ENCODE results near the gene RET. TPM values are rescaled to one million over a fixed set of nuclear protein-coding genes. Genes with fewer than 3 reads are reported as not detected.
A peak's percentile ranks its signal among the peaks of the same experiment; 100 is the strongest.

The RET gene
- total RNA-seq, 1 experiment from 2014 or later: not detected

DNA sequence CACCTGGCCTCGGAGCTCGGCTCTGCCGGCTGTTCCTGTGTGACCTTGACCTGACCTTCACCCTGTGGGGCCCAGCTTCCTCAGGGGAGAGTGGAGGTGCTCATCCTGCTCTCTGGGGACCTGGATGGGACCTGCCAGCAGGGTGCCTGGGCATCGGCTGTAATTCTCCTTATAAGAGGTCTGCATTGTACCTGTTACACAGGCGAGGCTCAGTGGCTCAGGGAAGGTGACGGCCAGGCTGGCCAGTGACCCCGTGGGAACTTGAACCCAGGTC, 29.0 kb downstream of the RET start:
- Histone ChIP-seq H3K4me3 (no peak overlapping the region), H3K36me3 (no peaks in the 10 kb centered on the region), H3K9me3 (no peaks in the 10 kb centered on the region), H3K27me3 (no peaks in the 10 kb centered on the region)
- DNase-seq: no peak

DNA sequence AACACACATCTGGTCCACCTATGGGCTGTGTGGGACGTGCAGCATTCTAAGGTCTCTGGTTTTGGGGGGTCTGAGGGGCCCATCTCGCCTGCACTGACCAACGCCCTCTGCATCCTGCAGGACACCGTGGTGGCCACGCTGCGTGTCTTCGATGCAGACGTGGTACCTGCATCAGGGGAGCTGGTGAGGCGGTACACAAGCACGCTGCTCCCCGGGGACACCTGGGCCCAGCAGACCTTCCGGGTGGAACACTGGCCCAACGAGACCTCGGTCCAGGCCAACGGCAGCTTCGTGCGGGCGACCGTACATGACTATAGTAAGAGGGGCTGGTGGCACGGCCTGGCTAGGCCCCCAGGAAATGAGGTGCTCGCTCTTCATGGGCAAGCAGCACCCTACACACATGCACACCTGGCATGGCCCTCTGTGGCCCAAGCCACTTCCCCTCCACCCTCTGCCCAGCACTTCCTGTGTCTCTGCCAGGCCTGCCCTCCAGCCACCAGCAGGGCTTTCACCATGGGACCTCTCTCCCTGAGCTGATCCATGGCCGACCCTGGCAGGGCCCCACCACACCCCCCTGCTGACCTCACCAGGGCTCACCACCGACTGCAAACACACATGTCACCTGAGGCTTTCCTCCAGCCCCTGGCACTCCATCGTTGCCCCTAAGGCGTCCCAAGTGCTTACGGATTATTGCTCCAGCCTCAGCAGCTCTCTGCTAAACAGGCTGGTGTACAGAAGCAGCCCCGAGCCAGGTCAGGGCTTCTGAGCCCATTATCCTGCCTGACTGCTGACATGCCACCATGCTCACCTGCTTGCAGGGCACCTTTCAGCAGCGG, 29.6 kb downstream of the RET start:
- Histone ChIP-seq H3K9me3 (no peaks in the 10 kb centered on the region), H3K4me3 (no peak overlapping the region)
- no peak for DNase-seq

DNA sequence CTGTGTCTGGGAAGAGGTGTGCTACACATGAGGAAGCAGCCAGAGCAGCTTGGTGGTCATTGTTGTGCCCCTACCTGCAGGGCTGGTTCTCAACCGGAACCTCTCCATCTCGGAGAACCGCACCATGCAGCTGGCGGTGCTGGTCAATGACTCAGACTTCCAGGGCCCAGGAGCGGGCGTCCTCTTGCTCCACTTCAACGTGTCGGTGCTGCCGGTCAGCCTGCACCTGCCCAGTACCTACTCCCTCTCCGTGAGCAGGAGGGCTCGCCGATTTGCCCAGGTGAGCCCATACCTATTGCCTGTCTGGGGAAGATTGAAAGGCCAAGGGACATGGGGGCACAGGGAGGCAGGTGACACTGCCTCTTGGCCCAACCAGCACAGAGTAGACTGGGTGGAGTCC, 32.1 kb downstream of the RET start:
- no peaks in the 10 kb centered on the region for H3K9me3 ChIP-seq
- H3K4me3 ChIP-seq: no peak overlapping the region
- H3K36me3 ChIP-seq: no peaks in the 10 kb centered on the region
- H3K27me3 ChIP-seq: no peaks in the 10 kb centered on the region
- no peak for DNase-seq

More for the DNA sequence above, 29.6 kb downstream of the RET start:
- Histone ChIP-seq H3K36me3 (no peaks in the 10 kb centered on the region), H3K27me3 (no peaks in the 10 kb centered on the region)

DNA sequence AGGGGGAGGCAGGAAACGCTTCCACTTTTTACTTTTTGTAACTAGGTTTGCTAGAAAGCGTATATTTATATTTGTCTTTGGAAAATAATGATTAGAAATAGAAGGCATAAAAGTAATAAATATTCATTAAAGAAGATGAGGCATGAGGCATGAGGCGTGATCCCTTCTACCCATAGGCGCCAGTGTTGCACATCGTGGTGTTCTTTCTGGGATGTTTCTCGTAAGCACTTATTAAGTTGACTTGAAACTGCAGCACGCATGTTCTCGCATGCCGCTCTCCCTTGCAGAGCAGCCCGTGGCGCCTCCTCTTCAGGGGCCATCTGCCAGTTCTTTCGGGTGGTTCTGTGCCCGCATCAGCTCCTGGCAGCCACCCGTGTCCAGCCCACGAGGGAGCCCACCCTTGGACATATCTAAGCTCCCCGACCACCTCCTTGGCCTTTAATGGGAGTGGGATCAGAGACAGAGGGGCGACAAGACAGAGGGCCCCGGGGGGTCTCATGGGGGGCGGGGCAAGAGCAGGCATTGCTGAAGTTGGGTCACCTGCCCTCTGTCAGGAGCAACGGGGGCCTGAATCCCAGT, 32.9 kb downstream of the RET start:
- Histone ChIP-seq H3K4me3 (no peak overlapping the region), H3K36me3 (no peaks in the 10 kb centered on the region), H3K9me3 (no peaks in the 10 kb centered on the region), H3K27me3 (no peaks in the 10 kb centered on the region)
- no peak for DNase-seq

DNA sequence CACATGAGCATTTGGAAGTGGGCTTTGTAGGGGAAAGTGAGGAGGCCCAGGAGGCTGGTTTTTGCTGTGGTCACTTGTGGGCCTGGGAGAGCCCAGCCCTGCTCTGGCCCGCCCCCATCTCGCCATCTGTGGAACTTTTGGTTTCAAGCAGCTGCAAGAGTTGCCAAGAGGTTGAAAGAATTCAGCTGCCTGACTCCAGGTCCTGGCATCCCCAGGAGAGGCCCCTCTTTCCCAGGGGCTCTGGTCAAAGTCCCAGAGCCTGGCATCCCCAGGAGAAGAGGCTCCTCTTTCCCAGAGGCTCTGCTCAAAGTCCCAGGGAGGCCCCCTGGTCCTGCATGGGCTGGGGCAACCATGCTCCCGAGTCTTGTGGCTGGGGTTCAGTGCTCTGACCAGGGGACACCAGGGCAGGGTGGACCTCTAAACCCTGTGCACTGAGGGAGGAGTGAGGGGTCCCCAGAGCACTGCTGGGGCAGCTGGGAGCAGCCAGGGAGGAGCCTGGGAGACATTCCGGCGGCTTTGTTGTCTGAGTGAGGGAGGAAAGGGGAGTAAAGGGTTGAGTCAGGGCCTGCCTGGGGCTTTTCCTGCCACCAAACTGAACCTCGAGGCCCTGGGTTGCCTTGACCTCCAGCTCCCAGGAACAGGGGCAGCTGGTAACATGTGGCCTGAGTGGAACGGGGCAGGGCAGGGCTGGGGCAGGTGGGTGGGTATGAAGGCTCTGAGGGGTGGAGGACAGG, 33.6 kb downstream of the RET start:
- DNase-seq: no peak
- Histone ChIP-seq H3K9me3 (no peaks in the 10 kb centered on the region), H3K36me3 (no peaks in the 10 kb centered on the region), H3K4me3 (no peak overlapping the region), H3K27me3 (no peaks in the 10 kb centered on the region)

DNA sequence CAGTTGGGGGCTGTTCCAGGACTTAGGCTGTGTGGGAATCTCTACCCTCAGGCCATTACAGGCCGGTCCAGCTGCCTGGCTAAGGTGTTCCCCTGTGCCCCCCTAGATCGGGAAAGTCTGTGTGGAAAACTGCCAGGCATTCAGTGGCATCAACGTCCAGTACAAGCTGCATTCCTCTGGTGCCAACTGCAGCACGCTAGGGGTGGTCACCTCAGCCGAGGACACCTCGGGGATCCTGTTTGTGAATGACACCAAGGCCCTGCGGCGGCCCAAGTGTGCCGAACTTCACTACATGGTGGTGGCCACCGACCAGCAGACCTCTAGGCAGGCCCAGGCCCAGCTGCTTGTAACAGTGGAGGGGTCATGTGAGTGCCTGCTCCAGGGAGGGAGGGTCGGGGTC, 34.2 kb downstream of the RET start:
- Histone ChIP-seq H3K4me3 (no peak overlapping the region), H3K9me3 (no peaks in the 10 kb centered on the region), H3K36me3 (no peaks in the 10 kb centered on the region), H3K27me3 (no peaks in the 10 kb centered on the region)
- no peak for DNase-seq

DNA sequence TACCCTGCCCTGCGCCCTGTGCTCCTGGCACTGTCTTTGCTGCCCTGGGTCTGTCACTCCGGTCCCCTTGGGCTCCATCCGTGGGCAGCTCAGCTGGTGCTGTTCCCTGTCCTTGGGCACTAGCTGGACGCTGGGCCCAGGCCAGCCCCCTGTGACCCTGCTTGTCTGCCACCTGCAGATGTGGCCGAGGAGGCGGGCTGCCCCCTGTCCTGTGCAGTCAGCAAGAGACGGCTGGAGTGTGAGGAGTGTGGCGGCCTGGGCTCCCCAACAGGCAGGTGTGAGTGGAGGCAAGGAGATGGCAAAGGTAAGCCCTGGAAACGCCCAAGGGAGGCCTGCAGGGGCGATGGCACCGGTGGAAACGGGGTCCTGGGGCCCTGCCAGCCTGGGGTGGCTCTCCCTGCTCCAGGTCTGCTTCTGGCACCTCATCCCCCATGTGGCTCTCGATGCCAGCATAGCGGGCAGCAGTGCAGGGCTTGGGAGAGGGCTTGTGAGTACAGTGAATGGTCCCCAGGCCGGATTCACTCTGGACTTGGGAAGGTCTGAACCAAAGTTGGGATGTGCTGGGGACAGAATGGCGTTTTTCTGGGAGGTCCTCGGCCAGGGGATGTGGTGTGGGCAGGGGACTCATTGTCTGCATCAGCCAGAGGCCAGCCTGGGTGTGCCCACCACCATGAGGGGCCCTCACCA, 35.2 kb downstream of the RET start:
- H3K4me3 ChIP-seq: no peak overlapping the region
- no peak for DNase-seq
- no peaks in the 10 kb centered on the region for H3K27me3 ChIP-seq
- no peaks in the 10 kb centered on the region for H3K9me3 ChIP-seq
- H3K36me3 ChIP-seq: no peaks in the 10 kb centered on the region

DNA sequence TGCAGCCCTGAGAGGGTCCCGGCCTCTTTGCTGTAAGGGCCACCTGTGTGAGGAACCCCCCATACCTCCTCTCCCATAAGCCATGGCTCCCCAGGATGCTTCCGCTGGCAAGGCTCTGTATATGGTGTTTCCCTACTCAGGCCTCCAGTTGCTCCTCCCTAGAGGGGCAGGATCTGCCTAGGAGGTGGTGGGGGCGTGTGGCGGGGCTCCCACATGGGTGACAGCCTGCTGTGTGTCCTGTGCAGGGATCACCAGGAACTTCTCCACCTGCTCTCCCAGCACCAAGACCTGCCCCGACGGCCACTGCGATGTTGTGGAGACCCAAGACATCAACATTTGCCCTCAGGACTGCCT, 35.7 kb downstream of the RET start:
- H3K27me3 ChIP-seq: no peaks in the 10 kb centered on the region
- no peak for DNase-seq
- H3K9me3 ChIP-seq: no peaks in the 10 kb centered on the region
- no peak overlapping the region for H3K4me3 ChIP-seq
- H3K36me3 ChIP-seq: no peaks in the 10 kb centered on the region

DNA sequence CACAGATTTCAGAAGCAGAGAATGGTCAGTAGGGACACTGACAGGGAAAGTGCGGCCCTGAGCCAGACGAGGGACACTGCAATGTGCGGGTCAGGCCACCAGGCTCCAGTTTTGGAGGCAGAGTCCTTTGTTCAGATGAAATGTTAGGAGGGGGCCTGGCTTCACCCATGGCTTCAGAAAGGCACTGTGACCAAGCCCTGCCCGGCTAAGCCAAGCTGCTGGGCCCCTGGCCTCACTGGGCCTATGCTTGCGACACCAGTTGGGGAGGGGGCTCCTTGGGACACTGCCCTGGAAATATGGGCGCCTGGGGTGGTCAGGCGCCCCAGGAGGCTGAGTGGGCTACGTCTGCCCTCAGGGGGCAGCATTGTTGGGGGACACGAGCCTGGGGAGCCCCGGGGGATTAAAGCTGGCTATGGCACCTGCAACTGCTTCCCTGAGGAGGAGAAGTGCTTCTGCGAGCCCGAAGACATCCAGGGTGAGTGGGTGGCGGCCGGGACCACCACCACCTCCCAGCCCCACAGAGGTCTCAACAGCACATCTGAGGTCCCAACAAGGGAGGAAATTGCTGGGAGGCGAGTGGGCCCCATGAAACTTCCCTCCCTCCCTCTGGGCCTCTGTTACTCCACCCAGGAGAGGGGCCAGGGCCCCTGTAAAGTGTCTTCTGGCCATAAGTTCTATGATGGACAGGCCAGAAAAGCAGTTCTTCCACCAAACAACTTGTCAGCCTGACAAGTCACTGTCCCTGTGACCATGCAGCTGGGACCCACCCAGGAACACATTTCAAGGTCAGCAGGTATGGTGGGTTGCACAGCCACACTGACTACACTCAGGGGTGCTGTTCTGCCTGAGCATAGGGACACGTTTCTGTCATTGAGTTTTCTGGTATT, 36.6 kb downstream of the RET start:
- H3K27me3 ChIP-seq: no peaks in the 10 kb centered on the region
- H3K4me3 ChIP-seq: no peak overlapping the region
- no peak for DNase-seq
- H3K9me3 ChIP-seq: no peaks in the 10 kb centered on the region
- H3K36me3 ChIP-seq: no peaks in the 10 kb centered on the region

DNA sequence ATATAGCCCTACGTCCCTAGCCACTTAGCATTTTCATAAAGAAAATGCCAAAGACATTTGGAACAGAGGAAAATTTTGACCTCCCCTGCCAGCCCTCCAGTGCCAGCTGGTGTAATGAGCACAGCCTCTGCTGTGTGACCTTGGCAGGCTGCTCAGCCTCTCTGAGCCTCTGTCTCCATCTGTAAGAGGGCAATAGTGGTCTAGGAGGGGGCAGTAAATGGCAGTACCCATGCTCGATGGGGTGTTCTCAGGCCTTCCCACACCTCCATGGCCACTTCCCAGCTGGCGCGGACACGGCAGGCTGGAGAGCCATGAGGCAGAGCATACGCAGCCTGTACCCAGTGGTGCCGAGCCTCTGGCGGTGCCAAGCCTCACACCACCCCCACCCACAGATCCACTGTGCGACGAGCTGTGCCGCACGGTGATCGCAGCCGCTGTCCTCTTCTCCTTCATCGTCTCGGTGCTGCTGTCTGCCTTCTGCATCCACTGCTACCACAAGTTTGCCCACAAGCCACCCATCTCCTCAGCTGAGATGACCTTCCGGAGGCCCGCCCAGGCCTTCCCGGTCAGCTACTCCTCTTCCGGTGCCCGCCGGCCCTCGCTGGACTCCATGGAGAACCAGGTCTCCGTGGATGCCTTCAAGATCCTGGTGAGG, 37.3 kb downstream of the RET start:
- no peaks in the 10 kb centered on the region for H3K9me3 ChIP-seq
- no peaks in the 10 kb centered on the region for H3K27me3 ChIP-seq
- no peaks in the 10 kb centered on the region for H3K36me3 ChIP-seq
- H3K4me3 ChIP-seq: no peak overlapping the region
- no peak for DNase-seq

DNA sequence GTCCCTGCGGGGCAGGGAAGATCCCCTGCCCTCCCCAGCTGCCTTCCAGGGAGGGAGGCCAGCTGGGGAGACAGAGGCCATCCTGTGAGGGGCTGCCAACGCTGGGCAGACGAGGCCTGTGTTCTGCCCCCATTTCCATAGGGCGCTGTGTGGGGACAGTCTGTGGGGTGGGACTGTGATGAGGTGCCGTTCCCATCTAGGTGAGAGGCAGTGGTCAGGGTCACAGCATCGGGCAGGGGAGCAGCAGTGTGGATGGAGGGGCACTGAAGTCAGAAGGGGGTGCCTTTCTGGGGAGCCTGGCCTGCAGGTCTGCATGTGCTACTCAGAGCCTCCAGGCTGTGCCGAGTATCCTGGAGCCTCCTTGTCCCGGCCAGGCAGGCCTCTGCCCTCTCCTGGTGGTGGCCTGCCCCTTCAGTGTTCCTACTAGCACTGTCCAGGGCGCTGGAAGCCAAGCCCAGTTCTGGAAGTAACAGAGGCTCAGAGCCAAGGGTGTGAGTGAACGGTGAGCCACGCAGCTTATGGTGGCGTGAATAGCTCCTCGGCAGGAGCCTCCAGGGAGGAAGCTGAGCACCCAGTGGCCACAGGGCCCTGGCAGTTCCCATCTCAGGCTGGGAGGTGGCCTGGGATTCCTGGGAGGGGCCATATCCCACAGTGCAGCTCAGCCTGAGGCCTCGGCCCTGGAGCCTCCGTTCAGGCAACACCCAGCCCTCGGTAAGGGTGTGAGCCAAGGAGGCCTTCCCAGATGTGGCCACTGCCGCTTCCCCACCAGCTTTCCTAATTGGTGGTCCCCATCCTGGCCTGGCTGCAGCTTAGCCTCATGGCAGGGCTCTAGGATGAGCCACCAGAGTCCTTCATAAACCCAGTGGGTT, 38.1 kb downstream of the RET start:
- H3K4me3 ChIP-seq: no peak overlapping the region
- DNase-seq: peak; percentile 46
- H3K27me3 ChIP-seq: no peaks in the 10 kb centered on the region
- no peaks in the 10 kb centered on the region for H3K9me3 ChIP-seq
- H3K36me3 ChIP-seq: no peaks in the 10 kb centered on the region

DNA sequence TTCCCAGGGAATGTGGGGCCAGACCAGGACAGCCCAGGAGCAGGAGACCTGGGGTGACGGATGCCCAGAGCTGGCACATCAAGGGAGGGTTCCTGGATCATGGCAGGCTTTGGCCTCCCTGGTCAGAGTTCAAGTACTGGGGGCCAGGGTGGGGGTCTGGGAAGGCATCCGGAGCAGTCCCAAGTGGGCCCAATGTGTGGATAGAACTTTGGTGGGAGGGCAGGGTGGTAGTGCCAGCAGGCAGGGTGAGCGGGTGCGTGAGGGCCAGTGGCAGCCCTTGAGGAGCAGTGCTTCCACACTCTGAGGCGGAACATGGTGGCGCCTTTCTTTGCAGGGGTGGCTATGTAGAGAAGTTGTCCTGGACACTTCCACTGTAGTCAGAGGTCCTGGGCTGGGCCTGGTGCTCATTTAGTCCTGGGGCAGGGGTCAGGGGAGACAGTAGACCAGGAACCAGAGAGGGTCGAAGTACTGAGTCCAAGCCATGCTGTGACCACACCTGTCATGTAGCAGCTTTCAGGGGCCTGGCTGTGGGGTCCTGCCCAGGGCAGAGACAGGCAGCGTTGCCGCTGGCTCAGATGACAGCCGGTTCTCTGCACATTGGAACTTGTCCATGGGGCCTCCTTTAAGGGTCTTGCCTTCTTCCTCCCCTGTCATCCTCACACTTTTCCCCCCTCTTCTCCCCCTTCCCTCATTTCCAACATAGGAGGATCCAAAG, 39.2 kb downstream of the RET start:
- DNase-seq: no peak
- Histone ChIP-seq H3K27me3 (no peaks in the 10 kb centered on the region), H3K9me3 (no peaks in the 10 kb centered on the region), H3K36me3 (no peaks in the 10 kb centered on the region), H3K4me3 (no peak overlapping the region)

DNA sequence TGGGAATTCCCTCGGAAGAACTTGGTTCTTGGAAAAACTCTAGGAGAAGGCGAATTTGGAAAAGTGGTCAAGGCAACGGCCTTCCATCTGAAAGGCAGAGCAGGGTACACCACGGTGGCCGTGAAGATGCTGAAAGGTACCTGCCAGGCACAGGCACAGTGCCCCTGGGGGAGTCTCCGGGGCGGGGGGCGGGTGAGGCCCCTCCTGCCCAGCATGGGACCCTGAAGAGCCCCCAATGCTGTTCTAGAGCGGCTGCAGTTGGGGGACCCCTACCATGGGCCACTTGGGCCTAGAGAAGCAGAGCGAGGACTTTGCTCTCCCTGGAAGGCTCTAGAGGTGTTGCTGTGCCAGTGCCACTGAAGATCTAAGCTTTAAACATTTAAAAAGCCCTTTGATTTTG, 39.7 kb downstream of the RET start:
- H3K27me3 ChIP-seq: no peaks in the 10 kb centered on the region
- DNase-seq: no peak
- no peaks in the 10 kb centered on the region for H3K9me3 ChIP-seq
- no peaks in the 10 kb centered on the region for H3K36me3 ChIP-seq
- H3K4me3 ChIP-seq: no peak overlapping the region

DNA sequence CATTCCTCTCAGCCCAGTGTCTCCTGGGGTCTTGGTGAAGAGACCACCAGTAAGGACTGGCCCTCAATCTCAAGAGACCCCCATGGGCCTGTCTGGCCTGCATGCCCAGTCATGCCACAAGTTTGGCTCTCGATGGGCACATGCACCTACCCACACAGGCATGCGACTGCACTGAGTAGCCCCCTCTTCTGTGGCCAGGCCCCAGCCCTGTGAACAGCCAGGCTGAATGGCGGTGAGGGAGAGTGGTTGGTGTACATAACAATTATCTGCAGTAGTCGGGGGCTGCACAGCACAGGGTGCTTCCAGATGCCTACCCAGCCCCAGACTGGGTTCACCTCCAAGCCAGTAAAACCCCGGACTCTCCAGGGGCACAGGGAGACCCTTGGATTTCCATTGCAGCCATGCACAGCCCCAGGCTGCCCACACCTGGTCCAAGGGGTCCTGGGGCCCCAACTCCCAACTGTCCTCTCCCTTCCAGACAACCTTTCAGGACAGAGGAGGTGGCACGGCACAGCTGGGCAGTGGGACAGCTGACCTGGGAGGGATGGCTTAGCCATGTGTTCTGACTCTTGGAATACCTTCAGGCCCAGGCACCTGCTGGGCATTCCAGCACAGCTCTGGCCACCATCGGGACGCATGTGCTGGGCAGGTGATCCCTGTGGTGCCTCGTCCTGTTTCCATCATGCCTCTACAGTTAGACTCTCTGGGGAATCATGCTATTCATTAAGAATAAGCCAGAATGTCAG, 40.3 kb downstream of the RET start:
- Histone ChIP-seq H3K4me3 (no peak overlapping the region), H3K36me3 (no peaks in the 10 kb centered on the region), H3K27me3 (no peaks in the 10 kb centered on the region), H3K9me3 (no peaks in the 10 kb centered on the region)
- no peak for DNase-seq
